ENCODE results near the gene NCOA4.
A peak's percentile ranks its signal among the peaks of the same experiment; 100 is the strongest.
"Not testable (repeated sequence)": the region's sequence is repeated elsewhere in the genome, so short reads cannot be mapped to it uniquely, and the experiment has no call there.

The NCOA4 gene

GRCh38 chr10:45978554-45978953 lies 51.9 kb downstream of the NCOA4 start:
- DNase-seq: not testable (repeated sequence)

- not testable (repeated sequence) for DNase-seq
These were observed 56.4 kb downstream of the NCOA4 start for GRCh38 chr10:45974041-45974440.

- not testable (repeated sequence) for DNase-seq
These were observed 57.6 kb downstream of the NCOA4 start for GRCh38 chr10:45972813-45973169.

- DNase-seq: peak; percentile 1
These were observed 58.2 kb downstream of the NCOA4 start, which contains the start of gene TIMM23 for GRCh38 chr10:45972106-45972812. Gene TIMM23 (plus strand): TSS chr10:45972489. CDS start chr10:45972625, 136 bp downstream.

- DNase-seq: not testable (repeated sequence)
These were observed 58.7 kb downstream of the NCOA4 start for GRCh38 chr10:45971742-45972105.

GRCh38 chr10:45971019-45971418 lies 59.4 kb downstream of the NCOA4 start:
- not testable (repeated sequence) for DNase-seq

- not testable (repeated sequence) for DNase-seq
These were observed 67.6 kb downstream of the NCOA4 start for GRCh38 chr10:45962686-45963452.

- not testable (repeated sequence) for DNase-seq
These were observed 72.5 kb downstream of the NCOA4 start for GRCh38 chr10:45957928-45958327.

- not testable (repeated sequence) for DNase-seq
These were observed 73.8 kb downstream of the NCOA4 start for GRCh38 chr10:45956634-45957033.
